Activated CD4-positive, alpha-beta T cell treated with anti-CD3 and anti-CD28 coated beads, Interleukin-2, amount 10 ng/mL, durations not matched to agents 24 days and 14 days (primary cell): Measurements from ENCODE around the gene SRBD1. TPM values are rescaled to one million over a fixed set of nuclear protein-coding genes. Genes with fewer than 3 reads are reported as not detected.

ENCODE experiments used
- DNase-seq: peaks from one replicate; pipeline ENCODE4 v3.0.0; 2022
- H3K27ac Mint-ChIP-seq: one replicate; pipeline ENCODE4 v1.8.0; 2022; ENCODE audit warnings: mild to moderate bottlenecking, mixed read lengths
- H3K27me3 Mint-ChIP-seq: one replicate; pipeline ENCODE4 v1.8.0; 2022; ENCODE audit warnings: mixed read lengths
- H3K36me3 Mint-ChIP-seq: one replicate; pipeline ENCODE4 v1.8.0; 2022; ENCODE audit warnings: low read depth, mild to moderate bottlenecking, mixed read lengths
- H3K4me1 Mint-ChIP-seq: one replicate; pipeline ENCODE4 v1.8.0; 2021; ENCODE audit warnings: mixed read lengths
- H3K4me3 Mint-ChIP-seq: one replicate; pipeline ENCODE4 v1.8.0; 2022; ENCODE audit warnings: mild to moderate bottlenecking, moderate library complexity, mixed read lengths
- H3K9me3 Mint-ChIP-seq: one replicate; pipeline ENCODE4 v1.8.0; 2021; ENCODE audit warnings: mixed read lengths
- intact Hi-C: fragments of 100-400 bp; cut with micrococcal nuclease; formaldehyde crosslinking; loops from one replicate; pipeline ENCODE4 v1.15.1; 2023
- total RNA-seq: library from RNA; stranded (reverse); gene quantifications from 2 replicates; pipeline ENCODE4 v1.2.3, GENCODE V29; 2022

Gene SRBD1
- total RNA-seq, 1 donor from 2014 or later, result 18.9 TPM

DNA sequence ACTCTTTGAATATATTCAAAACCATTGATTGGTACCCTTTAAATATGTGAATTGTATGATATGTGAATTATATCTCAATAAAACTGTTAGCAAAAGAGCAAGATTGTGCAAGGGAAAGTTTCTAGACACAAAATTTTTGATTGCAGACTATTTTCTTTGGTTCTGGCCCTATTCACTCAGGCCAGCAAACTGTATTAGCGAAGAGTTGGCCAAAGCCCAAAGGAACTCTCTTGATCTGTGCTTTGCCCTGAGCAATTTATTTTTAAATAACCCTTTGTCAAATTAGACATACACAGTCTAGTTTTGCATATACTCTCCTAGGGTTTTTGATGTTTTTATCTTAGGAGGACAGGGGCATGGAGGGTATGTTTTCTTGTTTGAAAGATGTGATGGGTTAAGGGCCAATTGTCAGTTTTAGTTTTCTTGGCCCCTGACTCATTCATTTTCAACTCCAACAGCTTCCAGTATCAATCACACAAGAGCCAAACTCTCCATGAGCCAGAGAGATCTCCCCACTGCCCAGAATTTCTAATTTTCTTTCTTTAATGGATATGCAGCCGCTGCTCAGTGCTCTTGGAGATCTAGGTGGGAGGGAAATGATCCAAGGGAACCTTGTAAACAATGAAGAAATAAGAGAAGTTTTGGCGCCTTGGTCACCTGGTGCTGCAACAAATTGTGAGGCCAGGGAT, 231.5 kb downstream of the SRBD1 start:
- Mint-ChIP-seq H3K36me3 (no peaks in the 10 kb centered on the region), H3K27ac (no peak overlapping the region), H3K27me3 (peaks cover 2% of the 10 kb centered on the region)

DNA sequence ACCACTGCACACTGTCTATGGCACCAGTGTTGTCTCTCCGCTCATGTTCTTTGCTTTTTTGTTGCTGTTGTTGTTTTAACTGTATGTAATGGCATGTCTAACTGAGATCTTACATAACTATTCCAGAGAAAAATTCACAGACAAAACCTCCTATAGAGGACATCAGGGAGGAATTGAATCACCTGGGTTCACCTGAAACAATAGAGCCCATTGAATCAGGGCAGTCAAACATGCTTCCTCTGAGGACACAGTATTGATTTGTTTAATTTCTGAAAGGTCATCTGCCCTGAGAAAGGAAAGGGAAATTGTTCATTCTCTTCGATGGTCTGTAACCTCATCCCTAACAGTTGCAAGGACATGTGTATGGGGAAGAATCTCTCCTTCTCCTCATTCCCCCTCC, 237.5 kb downstream of the SRBD1 start:
- peak; percentile 20 for DNase-seq
- Mint-ChIP-seq H3K4me1 (no peaks in the 10 kb centered on the region), H3K27ac (no peak overlapping the region), H3K4me3 (no peak overlapping the region), H3K27me3 (peaks cover 5% of the 10 kb centered on the region), H3K9me3 (no peaks in the 10 kb centered on the region), H3K36me3 (no peaks in the 10 kb centered on the region)
- intact Hi-C loops, result no loop called here

More for the DNA sequence above, 231.5 kb downstream of the SRBD1 start:
- Mint-ChIP-seq H3K4me3 (no peak overlapping the region), H3K4me1 (no peaks in the 10 kb centered on the region), H3K9me3 (no peaks in the 10 kb centered on the region)
- DNase-seq, result no peak
- intact Hi-C loops, result no loop called here

DNA sequence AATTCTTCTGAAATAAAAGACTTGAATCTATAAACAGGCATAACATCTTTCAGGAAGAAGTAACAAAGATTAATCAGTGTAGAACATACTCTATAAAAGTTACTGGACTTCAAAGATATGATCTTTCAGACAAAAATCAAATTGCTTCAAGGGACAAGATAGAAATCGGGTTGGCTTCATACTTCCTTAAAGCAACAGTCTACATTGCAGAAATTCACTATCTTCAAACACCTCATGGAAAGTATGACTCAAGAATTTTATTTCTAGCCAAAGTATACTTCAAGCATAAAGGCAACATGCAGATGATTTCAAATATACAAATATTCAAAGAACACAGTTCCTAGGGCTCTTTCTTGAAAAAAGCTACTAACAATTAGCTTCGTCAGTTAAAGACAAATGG, 240.7 kb downstream of the SRBD1 start:
- no peak overlapping the region for H3K4me3 Mint-ChIP-seq
- H3K27me3 Mint-ChIP-seq, result peaks cover 12% of the 10 kb centered on the region
- H3K9me3 Mint-ChIP-seq, result no peaks in the 10 kb centered on the region
- no peaks in the 10 kb centered on the region for H3K36me3 Mint-ChIP-seq
- no peak overlapping the region for H3K27ac Mint-ChIP-seq
- intact Hi-C loops, result no loop called here
- DNase-seq, result no peak
- no peaks in the 10 kb centered on the region for H3K4me1 Mint-ChIP-seq

DNA sequence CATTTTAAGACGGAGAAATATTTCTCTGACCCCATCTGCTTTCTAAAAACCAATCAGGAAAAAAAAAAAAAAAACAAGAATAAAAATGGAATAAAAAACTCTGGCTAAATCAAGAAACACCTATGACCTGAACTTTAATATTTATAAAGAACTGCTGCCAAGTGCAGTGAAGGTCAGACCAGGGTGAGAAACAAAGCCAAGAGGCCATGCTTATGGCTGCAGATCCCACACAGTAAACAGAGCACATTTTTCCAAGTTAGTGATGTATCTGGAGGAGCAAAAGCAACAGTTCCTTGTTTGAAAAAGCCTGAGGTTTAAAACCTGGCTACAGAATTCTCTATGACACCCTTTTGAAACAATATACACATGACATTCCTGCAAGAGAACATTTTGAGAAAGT, 242.3 kb downstream of the SRBD1 start:
- Mint-ChIP-seq H3K27ac (no peak overlapping the region), H3K4me3 (no peak overlapping the region), H3K27me3 (peaks cover 14% of the 10 kb centered on the region), H3K4me1 (no peaks in the 10 kb centered on the region), H3K36me3 (no peaks in the 10 kb centered on the region), H3K9me3 (no peaks in the 10 kb centered on the region)
- intact Hi-C loops, result no loop called here
- no peak for DNase-seq

DNA sequence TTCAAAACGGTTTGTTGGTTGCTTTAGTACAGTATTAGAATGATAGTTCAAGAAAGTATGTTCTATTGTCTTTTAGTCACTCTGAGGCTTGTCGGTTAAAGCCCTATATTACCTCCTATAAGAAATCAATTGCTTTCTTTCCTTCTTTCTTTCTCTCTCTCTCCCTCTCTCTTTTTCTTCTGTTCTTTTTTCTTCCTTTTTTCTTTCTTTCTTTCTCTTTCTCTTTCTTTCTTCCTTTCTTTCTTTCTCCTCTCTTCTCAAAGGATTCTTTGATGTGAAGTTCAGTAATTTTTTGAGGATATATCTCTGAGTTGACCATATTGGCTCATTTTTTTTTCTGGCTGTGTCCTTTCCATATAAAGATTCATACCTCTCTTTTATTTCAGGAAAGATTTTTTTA, 249.4 kb downstream of the SRBD1 start:
- H3K36me3 Mint-ChIP-seq, result no peaks in the 10 kb centered on the region
- no peak overlapping the region for H3K4me3 Mint-ChIP-seq
- intact Hi-C loops, result no loop called here
- DNase-seq, result no peak
- H3K27ac Mint-ChIP-seq, result no peak overlapping the region
- no peaks in the 10 kb centered on the region for H3K4me1 Mint-ChIP-seq
- H3K9me3 Mint-ChIP-seq, result no peaks in the 10 kb centered on the region
- H3K27me3 Mint-ChIP-seq, result peaks cover 17% of the 10 kb centered on the region

DNA sequence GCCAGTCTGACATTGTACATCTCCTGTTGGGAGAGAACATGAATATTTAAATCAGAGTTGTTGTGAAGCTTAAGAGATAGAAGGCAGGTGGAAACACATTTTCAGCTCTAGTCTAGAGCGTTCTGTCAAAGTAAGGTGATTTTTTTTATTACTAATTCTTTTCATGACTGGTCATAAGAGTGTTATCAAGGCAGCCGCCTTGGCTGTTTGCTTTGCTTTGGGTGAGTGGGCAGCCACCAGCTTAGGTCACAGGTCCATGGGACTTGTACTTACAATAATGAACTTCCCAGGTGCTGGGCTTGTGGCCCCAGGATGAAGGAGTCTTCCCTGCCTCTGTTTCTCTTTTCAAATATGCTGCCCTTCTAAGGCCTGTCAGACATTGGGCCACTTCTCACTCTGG, 256.3 kb downstream of the SRBD1 start:
- Mint-ChIP-seq H3K4me3 (no peak overlapping the region), H3K9me3 (no peaks in the 10 kb centered on the region), H3K27ac (no peak overlapping the region), H3K4me1 (no peaks in the 10 kb centered on the region), H3K27me3 (peaks cover 2% of the 10 kb centered on the region), H3K36me3 (no peaks in the 10 kb centered on the region)
- intact Hi-C loops, result no loop called here
- peak; percentile 43 for DNase-seq

DNA sequence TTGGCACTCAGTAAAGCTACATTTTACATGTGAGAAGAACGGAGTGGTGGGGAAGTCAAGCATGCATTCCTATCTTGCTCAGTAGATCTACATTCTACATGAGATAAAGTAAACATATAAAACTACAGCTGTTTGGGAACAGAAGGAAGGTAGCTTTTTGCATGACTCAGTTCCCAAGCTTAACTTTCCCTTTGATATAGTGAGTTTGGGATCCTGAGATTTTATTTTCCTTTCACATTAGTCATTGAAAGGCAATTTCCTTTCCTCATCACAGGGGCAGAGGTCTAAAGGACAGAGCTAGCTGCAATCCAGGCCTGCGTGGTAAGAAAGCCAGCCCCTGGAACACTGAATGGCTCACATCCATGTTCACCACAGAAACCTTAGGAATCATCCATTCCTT, 257.2 kb downstream of the SRBD1 start:
- Mint-ChIP-seq H3K27me3 (no peaks in the 10 kb centered on the region), H3K9me3 (no peaks in the 10 kb centered on the region), H3K4me1 (no peaks in the 10 kb centered on the region), H3K4me3 (no peak overlapping the region), H3K36me3 (no peaks in the 10 kb centered on the region), H3K27ac (no peak overlapping the region)
- intact Hi-C loops, result no loop called here
- peak; percentile 17 for DNase-seq

DNA sequence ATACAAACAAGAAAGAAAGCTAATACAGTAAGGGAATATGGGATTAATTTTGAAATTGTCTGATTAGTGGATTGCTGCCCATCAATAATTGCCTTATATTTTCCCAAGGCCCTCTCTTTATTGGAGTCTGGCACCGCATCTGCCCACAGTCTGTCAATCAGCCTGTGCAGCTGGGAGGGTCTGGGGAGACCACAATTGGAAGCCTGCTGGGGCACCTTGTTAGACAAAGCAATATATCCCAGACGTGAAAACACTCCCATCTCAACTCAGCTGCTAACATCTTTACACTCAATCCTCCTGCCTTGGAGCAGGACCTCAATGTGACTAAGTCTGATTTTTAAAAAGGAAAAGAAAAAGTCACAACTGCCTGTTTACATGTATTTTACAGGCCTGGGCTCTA, 258.6 kb downstream of the SRBD1 start:
- H3K4me1 Mint-ChIP-seq, result no peaks in the 10 kb centered on the region
- H3K27ac Mint-ChIP-seq, result no peak overlapping the region
- intact Hi-C loops, result no loop called here
- H3K36me3 Mint-ChIP-seq, result no peaks in the 10 kb centered on the region
- H3K9me3 Mint-ChIP-seq, result no peaks in the 10 kb centered on the region
- H3K4me3 Mint-ChIP-seq, result no peak overlapping the region
- DNase-seq, result no peak
- H3K27me3 Mint-ChIP-seq, result no peaks in the 10 kb centered on the region

DNA sequence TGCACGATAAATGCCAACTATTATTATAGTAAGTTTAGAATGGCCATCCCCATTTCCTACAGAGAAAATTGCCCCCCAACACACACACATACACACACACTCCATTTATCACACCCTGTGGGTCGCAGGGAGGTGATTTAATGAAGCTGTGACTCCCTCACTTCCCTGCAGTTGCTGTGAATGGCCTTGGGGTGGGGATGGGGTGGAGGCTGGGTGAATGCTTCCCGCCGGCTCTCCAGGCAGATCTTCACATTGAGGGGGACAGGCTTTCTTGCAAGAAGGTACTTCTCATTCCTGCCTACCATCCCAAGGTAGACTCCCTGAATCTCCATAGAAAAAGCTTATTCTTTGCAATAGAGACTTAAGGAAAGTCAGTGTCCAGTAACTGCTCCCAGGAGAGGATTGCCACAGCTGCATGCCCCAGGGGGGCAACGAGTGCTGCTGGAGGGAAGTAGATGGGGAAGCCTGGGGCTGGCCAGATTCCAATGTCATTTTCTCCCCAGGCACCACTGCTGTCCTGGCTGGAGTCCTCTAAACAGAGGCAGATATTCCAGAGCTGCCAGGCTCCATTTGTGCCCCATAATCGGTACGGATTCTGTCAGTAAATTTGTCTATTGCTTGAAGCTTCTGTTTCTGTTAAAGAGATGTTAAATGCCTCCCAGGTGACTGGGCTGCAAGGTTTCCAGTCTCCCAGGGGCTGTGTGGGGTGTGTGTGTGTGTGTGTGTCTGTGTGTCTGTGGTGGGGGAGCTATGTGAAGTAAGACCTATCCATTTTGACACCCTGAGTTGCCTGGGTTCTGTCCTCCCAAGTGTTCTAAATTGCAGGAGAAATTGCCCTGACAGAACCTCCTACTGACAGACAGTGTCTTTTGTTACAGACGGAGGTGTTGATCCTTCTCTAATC, 265.5 kb downstream of the SRBD1 start:
- Mint-ChIP-seq H3K9me3 (no peaks in the 10 kb centered on the region), H3K4me3 (no peak overlapping the region), H3K4me1 (no peaks in the 10 kb centered on the region), H3K36me3 (no peaks in the 10 kb centered on the region), H3K27ac (no peak overlapping the region), H3K27me3 (no peaks in the 10 kb centered on the region)
- intact Hi-C loops, result no loop called here
- no peak for DNase-seq

DNA sequence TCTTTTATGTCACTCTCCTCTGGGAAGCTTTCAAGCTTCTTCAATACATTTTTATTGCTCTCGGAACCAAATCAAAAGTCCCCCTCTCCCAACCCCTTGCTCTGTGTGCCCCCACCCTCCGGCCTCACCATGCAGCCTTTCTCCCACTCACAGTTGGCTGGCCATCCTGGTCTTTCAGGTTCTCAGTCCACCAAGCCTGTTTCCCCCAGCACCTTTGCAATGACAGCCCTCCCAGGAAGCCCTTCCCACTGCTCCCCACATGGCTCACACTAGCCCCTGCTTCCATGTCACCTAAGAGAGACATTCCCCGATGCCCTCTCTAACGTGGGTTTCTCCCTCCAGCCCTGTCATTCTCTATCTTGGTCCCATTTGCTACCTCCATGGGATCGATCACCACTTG, 266.6 kb downstream of the SRBD1 start:
- no peaks in the 10 kb centered on the region for H3K4me1 Mint-ChIP-seq
- no peaks in the 10 kb centered on the region for H3K36me3 Mint-ChIP-seq
- H3K4me3 Mint-ChIP-seq, result no peak overlapping the region
- H3K27me3 Mint-ChIP-seq, result no peaks in the 10 kb centered on the region
- H3K9me3 Mint-ChIP-seq, result no peaks in the 10 kb centered on the region
- no peak for DNase-seq
- intact Hi-C loops, result no loop called here
- H3K27ac Mint-ChIP-seq, result no peak overlapping the region

DNA sequence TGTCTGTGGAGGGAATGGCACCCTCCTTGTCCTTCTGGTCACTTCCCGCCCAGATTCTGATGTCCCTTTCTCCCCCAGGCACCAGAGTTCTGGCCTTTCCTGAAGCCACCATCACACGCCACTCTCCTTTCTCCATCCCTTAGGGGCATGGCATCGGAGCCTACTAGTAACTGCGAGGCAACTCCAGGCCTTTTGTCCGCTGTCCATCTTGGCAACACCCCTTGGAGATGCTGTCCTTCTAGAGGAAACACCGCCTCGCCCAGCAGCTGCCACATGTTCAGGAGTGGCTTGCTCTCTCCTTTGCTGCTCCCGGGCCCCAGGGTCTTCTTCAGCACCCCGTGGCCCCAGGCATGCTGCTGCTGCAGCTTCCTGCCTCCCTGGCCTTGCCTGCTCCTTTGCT, 267.0 kb downstream of the SRBD1 start:
- Mint-ChIP-seq H3K9me3 (no peaks in the 10 kb centered on the region), H3K27ac (no peak overlapping the region), H3K27me3 (no peaks in the 10 kb centered on the region), H3K36me3 (no peaks in the 10 kb centered on the region), H3K4me3 (no peak overlapping the region), H3K4me1 (no peaks in the 10 kb centered on the region)
- intact Hi-C loops, result no loop called here
- DNase-seq, result no peak

DNA sequence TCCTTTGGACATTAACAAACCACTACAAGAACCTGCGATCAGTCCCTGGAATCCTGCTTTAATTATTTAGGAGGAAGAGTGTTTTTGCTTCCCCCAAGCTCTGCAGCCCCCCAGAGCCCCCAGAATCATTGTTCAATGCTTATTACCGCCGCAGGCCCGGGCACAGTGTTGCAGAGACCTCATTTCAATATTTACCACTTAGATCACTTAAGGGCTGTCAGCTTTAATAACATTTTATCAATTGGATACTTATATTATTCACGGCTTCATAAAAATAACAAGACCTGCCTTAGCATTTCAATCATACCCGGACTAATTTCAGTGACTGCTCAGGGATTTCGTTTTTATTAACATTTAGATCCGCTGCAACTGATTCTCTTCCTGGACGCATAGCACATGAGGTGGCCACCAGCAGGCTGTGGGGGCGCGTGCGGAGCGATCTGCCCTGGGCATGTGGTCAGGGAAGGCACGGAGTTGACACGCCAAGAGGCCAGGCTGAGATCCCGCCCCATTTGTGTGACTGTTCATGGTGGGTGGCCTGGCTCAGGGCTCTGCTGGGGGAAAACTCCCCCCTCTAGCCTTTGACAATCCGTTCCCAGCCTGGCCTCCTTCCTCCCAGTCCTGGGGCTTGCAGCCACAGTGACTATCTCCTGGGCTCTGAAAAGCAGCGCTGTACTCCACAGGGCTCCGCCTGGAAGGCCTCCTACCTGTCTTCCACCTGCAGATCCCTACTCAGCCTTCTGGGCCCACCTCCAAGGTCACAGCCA, 267.6 kb downstream of the SRBD1 start:
- no peak for DNase-seq
- Mint-ChIP-seq H3K27ac (no peak overlapping the region), H3K4me3 (no peak overlapping the region), H3K9me3 (no peaks in the 10 kb centered on the region), H3K36me3 (no peaks in the 10 kb centered on the region), H3K27me3 (no peaks in the 10 kb centered on the region), H3K4me1 (no peaks in the 10 kb centered on the region)
- intact Hi-C loops, result no loop called here

DNA sequence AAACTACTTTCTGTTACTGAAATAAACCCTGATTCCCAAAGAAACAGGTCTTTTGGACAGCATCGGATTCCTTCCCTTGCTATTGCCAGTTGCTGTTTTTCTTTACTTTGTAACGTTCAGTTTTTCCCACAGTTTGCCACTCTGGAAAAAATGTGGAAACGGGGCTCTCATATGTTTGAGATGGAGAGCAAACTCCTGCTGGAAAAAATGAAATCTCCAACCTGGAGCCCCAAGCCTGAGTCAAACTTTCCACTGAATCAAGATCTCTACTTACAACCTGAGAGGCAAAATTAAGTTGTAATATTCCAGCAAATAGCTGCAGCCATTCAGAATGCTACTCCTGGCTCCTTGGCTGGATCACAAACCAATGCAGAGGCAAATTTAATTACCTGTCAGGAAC, 270.7 kb downstream of the SRBD1 start:
- Mint-ChIP-seq H3K4me1 (no peaks in the 10 kb centered on the region), H3K36me3 (no peaks in the 10 kb centered on the region), H3K9me3 (no peaks in the 10 kb centered on the region), H3K27ac (no peak overlapping the region), H3K4me3 (no peak overlapping the region), H3K27me3 (no peaks in the 10 kb centered on the region)
- DNase-seq, result no peak
- intact Hi-C loops, result no loop called here

DNA sequence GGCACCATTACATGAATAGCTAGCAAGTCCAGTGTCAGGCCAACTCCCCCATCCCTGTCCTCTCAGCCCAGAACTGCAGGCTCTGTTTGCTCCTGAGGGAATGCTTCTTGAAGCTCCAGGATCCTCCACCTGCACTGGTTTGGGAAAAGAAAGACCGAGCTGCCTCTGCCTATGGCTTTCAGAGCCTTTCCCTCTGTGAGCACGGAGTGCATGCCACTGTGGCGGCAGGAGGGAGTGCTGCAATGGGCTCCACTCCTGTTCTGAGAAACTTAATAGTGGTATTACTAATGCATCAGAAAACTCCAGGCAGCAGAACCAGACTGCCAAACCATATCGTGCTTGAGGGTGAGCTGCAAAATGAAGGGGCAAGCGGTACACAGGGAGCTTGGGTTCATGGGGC, 271.8 kb downstream of the SRBD1 start:
- Mint-ChIP-seq H3K27me3 (no peaks in the 10 kb centered on the region), H3K9me3 (no peaks in the 10 kb centered on the region), H3K27ac (no peak overlapping the region), H3K4me1 (no peaks in the 10 kb centered on the region), H3K4me3 (no peak overlapping the region), H3K36me3 (no peaks in the 10 kb centered on the region)
- DNase-seq, result no peak
- intact Hi-C loops, result no loop called here
